T-helper 1 cell treated with Interleukin-12 subunit alpha and Interleukin-12 subunit beta and Interleukin-4 antibody, amounts not matched to agents 30 μg/mL and 1 μg/mL, for 36 hours (primary cell): ENCODE results near the gene ADAMTS7.
"Not testable (repeated sequence)": the region's sequence is repeated elsewhere in the genome, so short reads cannot be mapped to it uniquely, and the experiment has no call there.

Experiments
- H3K27ac Mint-ChIP-seq: one replicate; pipeline ENCODE4 v1.8.0; 2021; ENCODE audit warnings: mild to moderate bottlenecking, mixed read lengths
- H3K27me3 Mint-ChIP-seq: one replicate; pipeline ENCODE4 v1.8.0; 2021; ENCODE audit warnings: low read depth, mixed read lengths
- H3K36me3 Mint-ChIP-seq: one replicate; pipeline ENCODE4 v1.8.0; 2021; ENCODE audit warnings: low read depth, mixed read lengths
- H3K4me1 Mint-ChIP-seq: one replicate; pipeline ENCODE4 v1.8.0; 2021; ENCODE audit warnings: low read depth, mixed read lengths
- H3K4me3 Mint-ChIP-seq: one replicate; pipeline ENCODE4 v1.8.0; 2021; ENCODE audit warnings: mild to moderate bottlenecking, moderate library complexity, mixed read lengths
- H3K9me3 Mint-ChIP-seq: one replicate; pipeline ENCODE4 v1.8.0; 2021; ENCODE audit warnings: mixed read lengths

Gene ADAMTS7

GRCh38 chr15:78767331-78767951 is 43.8 kb downstream of the ADAMTS7 start:
- no peaks in the 10 kb centered on the region for H3K27me3 Mint-ChIP-seq
- H3K36me3 Mint-ChIP-seq = no peaks in the 10 kb centered on the region
- no peaks in the 10 kb centered on the region for H3K4me1 Mint-ChIP-seq
- no peaks in the 10 kb centered on the region for H3K9me3 Mint-ChIP-seq
- no peak overlapping the region for H3K27ac Mint-ChIP-seq
- H3K4me3 Mint-ChIP-seq = no peak overlapping the region

- not testable (repeated sequence) for H3K4me3 Mint-ChIP-seq, H3K27ac Mint-ChIP-seq, H3K36me3 Mint-ChIP-seq, H3K9me3 Mint-ChIP-seq, H3K27me3 Mint-ChIP-seq, H3K4me1 Mint-ChIP-seq
Observed at GRCh38 chr15:78766641-78767071, 44.6 kb downstream of the ADAMTS7 start.

DNA sequence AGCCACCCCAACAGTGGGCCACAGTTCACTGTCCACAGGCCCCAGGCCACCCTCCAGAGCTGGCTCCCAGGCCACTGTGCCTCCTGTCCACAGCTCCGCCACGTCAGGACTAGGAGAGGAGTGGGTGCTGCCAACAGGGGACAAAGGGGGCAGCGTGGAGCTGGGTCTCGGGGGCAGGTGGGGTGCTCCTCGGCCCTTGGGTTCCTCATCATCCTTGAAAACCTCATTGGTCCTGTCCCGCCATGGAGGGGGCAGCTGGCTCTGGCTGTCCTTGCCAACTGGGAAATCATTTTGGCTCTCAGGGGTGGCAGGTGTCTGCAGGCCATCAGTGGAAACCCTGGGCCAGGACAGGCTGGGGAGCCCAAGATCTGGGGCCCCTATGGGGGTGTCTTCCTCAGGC is 45.2 kb downstream of the ADAMTS7 start:
- H3K36me3 Mint-ChIP-seq = no peaks in the 10 kb centered on the region

DNA sequence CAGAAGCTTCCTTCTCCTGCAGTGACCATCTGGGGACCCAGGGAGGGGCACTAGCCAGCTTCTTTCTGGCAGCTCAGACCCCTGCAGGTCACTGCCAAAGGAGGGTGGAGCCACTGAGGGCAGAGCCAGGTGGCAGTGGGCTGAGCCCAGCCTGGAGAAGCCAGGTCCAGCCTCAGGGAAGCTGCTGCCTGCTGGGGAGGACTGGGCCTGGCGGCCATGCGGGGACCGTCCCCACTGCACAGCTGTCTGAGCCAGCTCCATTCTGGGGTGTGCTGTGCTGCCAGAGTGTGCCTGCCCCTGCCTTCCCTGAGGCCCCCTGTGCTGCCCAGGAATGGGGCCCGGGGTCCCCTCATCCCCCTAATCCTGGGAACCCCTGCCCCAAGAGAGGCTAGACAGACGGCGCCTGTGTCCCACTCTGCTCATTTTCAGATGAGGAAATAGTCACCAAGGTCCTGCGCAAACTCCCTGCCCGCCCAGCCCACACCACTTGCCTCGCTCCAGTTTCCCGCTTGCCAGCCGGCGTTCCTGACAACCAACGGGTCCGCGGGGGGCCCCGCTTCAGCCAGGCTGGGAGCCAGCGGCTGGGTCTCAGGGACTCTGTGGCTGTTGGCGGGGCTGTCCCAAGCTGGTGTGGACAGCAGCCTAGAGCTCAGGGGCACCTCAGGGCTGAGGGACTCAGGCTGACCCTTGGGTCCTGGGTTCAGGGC is 46.0 kb downstream of the ADAMTS7 start:
- H3K4me1 Mint-ChIP-seq = peaks cover 13% of the 10 kb centered on the region
- H3K36me3 Mint-ChIP-seq, H3K4me3 Mint-ChIP-seq, H3K9me3 Mint-ChIP-seq, H3K27me3 Mint-ChIP-seq, H3K27ac Mint-ChIP-seq: not testable (repeated sequence)

More for the DNA sequence above, 45.2 kb downstream of the ADAMTS7 start:
- Mint-ChIP-seq H3K27ac (no peak overlapping the region), H3K4me3 (no peak overlapping the region), H3K4me1 (peaks cover 7% of the 10 kb centered on the region), H3K9me3 (no peaks in the 10 kb centered on the region), H3K27me3 (no peaks in the 10 kb centered on the region)

DNA sequence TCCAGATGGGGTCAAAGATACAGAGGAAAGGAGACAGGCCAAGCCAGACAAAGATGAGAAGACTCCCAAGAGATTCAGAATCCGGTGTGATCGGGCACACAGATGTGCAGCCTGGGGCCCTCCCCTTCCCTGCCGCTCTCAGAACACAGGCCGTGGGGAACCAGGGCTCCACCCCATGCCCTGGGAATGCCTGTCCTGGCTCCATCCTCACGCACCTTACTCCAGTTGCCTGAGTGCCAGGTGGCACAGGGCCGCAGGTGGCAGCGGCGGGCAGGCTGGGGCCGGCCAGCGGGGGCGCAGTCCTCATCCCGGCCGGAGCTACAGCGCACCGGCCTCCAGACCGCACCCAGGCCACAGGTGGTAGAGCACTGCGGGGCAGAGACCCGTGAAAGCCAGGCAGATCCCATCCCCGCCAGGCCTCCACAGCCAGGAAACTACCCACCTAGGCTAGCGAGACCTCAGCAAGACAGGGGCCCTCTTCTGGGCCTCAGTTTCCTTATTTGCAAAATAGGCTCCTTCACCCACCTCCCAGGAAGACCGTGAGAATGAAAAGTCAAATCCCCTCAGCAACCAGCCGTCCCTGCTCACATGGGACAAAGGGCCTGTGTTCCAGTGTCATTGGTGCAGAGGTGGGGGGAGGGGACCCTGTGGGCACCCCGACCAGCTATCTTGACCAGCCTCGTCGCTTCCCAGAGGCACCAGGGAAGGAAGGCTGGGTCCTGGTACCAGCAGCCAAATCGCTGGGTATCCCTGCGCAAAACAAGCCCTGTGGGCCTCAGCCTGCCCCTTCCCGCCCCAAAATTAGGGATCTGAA is 46.7 kb downstream of the ADAMTS7 start:
- H3K36me3 Mint-ChIP-seq, H3K4me3 Mint-ChIP-seq, H3K9me3 Mint-ChIP-seq, H3K27ac Mint-ChIP-seq, H3K27me3 Mint-ChIP-seq: not testable (repeated sequence)
- peaks cover 13% of the 10 kb centered on the region for H3K4me1 Mint-ChIP-seq

DNA sequence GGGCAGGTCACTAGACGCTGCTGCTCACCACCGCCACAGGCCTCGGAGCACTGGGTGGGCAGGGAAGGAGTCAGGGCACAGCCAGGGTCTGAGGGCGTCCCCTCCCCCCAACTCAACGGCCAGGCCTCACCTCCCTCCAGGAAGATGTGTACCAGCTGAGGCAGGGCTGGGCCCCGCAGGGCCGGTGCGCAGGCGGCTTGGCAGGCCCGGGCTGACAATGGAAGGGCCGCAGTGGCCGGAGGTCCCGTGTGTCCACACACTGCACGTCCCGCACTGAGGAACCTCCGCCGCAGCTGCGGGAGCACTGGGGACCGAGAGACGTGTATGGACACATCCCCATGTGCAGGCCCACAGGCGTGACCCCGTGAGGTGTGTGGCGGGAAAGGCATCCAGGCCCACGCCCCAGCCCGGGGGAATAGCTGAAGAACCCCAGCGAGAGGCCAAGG is 47.4 kb downstream of the ADAMTS7 start:
- H3K27ac Mint-ChIP-seq = no peak overlapping the region
- no peaks in the 10 kb centered on the region for H3K36me3 Mint-ChIP-seq
- no peak overlapping the region for H3K4me3 Mint-ChIP-seq
- peaks cover 13% of the 10 kb centered on the region for H3K4me1 Mint-ChIP-seq
- H3K27me3 Mint-ChIP-seq = no peaks in the 10 kb centered on the region
- no peaks in the 10 kb centered on the region for H3K9me3 Mint-ChIP-seq

- no peaks in the 10 kb centered on the region for H3K27me3 Mint-ChIP-seq
- H3K27ac Mint-ChIP-seq = peak overlapping the region; percentile 10
- no peaks in the 10 kb centered on the region for H3K9me3 Mint-ChIP-seq
- H3K4me3 Mint-ChIP-seq = no peak overlapping the region
- H3K4me1 Mint-ChIP-seq = peaks cover 13% of the 10 kb centered on the region
- no peaks in the 10 kb centered on the region for H3K36me3 Mint-ChIP-seq
Observed at GRCh38 chr15:78762985-78763795, 48.1 kb downstream of the ADAMTS7 start.

GRCh38 chr15:78762386-78762961 is 48.8 kb downstream of the ADAMTS7 start:
- H3K27ac Mint-ChIP-seq = peak overlapping the region; percentile 86
- peaks cover 13% of the 10 kb centered on the region for H3K4me1 Mint-ChIP-seq

DNA sequence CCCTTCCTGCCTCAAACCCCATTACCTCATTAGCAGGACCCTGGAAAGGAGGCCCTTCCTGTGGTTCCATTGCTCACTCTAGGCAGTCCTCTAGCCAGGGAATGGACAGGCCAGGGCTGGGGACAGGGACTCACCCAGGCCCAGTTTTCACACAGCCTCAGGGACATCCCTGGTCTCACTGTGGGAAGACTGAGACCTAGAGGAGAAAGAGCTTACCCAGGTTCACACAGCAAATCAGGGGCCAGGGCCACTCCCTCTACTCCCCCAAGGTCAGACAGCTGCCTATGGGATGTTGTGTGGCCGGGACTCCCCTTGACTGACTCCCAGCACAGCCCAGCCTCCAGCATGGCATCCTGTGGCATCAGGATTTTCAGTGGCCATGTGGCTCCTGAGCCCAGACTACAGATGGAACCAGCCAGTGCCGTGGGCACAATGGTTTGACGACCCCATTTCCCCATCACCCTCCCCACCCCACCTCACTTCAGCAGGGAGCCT is 49.3 kb downstream of the ADAMTS7 start:
- H3K36me3 Mint-ChIP-seq = no peaks in the 10 kb centered on the region
- no peak overlapping the region for H3K4me3 Mint-ChIP-seq
- H3K9me3 Mint-ChIP-seq = no peaks in the 10 kb centered on the region
- H3K4me1 Mint-ChIP-seq = peaks cover 17% of the 10 kb centered on the region
- peak overlapping the region; percentile 86 for H3K27ac Mint-ChIP-seq
- H3K27me3 Mint-ChIP-seq = no peaks in the 10 kb centered on the region

More at GRCh38 chr15:78762386-78762961, 48.8 kb downstream of the ADAMTS7 start:
- H3K9me3 Mint-ChIP-seq, H3K4me3 Mint-ChIP-seq, H3K36me3 Mint-ChIP-seq, H3K27me3 Mint-ChIP-seq: not testable (repeated sequence)

DNA sequence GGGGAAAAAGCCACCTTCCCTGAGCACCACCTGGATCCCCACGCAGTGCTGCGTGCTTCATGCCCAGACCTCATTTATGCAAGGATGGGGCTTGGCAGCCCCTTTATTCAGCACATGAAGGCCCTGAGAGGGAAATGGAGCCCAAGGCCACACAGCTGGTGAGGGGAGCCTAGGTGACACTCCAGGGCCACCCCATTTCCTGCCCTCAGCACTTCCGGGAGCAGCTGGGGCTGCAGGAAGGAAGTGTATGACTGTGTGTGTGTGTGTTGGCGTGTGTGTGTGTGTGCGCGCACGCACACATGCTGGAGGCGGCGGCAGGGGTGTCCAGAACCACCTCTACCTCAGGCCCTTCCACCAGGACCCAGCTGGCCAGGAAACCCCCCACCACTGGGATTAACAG is 49.8 kb downstream of the ADAMTS7 start:
- peaks cover 19% of the 10 kb centered on the region for H3K4me1 Mint-ChIP-seq
- not testable (repeated sequence) for H3K27me3 Mint-ChIP-seq, H3K4me3 Mint-ChIP-seq, H3K36me3 Mint-ChIP-seq, H3K9me3 Mint-ChIP-seq
- peak overlapping the region; percentile 86 for H3K27ac Mint-ChIP-seq

DNA sequence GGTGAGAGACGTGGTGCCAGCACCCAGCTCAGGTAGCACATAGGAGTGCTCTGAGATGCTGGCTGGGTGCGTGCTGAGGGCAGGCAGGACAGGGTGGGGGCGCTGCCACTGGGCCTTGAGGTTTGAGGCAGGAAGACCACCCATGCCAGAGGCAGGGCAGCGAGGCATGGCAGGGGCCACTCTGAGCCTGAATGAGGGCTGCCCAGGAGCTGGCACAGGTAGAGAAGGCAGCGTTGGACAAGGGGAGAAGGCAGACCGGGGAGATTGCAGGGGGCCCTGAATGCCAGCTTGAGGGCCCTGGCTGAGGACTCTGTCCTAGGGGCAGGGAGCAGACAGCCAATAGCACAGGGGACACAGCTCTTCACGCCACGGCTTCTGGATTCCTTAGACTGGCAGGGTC is 50.2 kb downstream of the ADAMTS7 start:
- Mint-ChIP-seq H3K4me1 (peaks cover 19% of the 10 kb centered on the region), H3K4me3 (no peak overlapping the region), H3K27ac (peak overlapping the region; percentile 86), H3K36me3 (no peaks in the 10 kb centered on the region), H3K9me3 (no peaks in the 10 kb centered on the region), H3K27me3 (no peaks in the 10 kb centered on the region)

DNA sequence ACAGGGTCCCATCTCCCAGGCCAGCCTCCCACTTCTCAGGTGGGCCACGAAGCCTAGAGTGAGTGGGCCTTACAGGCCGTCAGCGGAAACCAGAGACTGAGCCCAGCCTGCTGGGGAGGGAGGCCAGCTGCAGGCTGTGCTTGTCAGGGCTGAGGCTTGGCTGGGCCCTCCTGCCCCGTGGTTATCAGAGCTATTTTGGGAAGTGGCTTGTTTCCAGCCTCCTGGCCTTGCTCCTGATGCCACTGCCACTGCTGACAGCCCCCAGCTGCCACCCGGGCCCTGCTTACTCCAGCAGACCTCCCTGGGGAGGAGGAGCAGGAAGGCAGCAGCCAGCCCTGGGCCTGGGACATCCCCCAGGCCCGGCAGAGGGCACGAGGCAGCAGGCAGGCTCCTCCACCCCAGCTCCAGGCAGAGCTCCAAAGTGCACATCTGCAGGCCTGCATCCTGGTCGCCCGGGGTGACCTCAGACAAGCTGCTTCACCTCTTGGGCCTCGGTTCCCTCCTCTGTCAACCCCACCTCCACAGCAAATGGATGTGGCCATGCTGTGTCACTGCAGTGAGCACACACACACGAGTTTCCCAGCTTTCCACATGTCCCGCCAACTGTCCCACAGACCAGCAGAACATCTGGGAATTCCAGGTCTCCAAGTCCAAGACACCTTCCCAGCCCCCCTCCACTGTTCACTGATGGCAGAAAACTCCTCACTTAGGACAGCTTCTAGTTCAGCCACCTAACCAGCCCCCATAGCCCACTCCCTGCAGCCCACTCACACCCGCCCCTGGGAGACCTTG is 51.0 kb downstream of the ADAMTS7 start:
- Mint-ChIP-seq H3K4me3 (peak overlapping the region; percentile 7), H3K27ac (peak overlapping the region; percentile 76), H3K4me1 (peaks cover 19% of the 10 kb centered on the region)
- not testable (repeated sequence) for H3K36me3 Mint-ChIP-seq, H3K27me3 Mint-ChIP-seq, H3K9me3 Mint-ChIP-seq

- not testable (repeated sequence) for H3K36me3 Mint-ChIP-seq, H3K27me3 Mint-ChIP-seq, H3K4me3 Mint-ChIP-seq, H3K27ac Mint-ChIP-seq, H3K9me3 Mint-ChIP-seq
- peaks cover 19% of the 10 kb centered on the region for H3K4me1 Mint-ChIP-seq
Observed at GRCh38 chr15:78759361-78759998, 51.8 kb downstream of the ADAMTS7 start.
